CD8-positive, alpha-beta memory T cell (primary cell): ENCODE results near the gene NBPF6. TPM values are rescaled to one million over a fixed set of nuclear protein-coding genes. Genes with fewer than 3 reads are reported as not detected.
"Not testable (repeated sequence)": the region's sequence is repeated elsewhere in the genome, so short reads cannot be mapped to it uniquely, and the experiment has no call there.

Source experiments
- CTCF ChIA-PET: fragments of 350-600 bp; sonication (Branson Sonifier 250); formaldehyde crosslinking; loops from one replicate; lab custom pipeline; 2021; ENCODE audit warnings: antibody characterized with exemption; lab: Charles Lee
- POLR2A ChIA-PET: fragments of 350-600 bp; sonication (Branson Sonifier 250); formaldehyde crosslinking; loops from one replicate; lab custom pipeline; 2021; ENCODE audit warnings: antibody characterized with exemption; lab: Charles Lee
- DNase-seq, 5 donors: peaks; one replicate each; pipeline versions ENCODE4 v3.0.0 to v3.0.0-alpha.2; 2020 to 2022; ENCODE audit warnings: mixed read lengths in 1 of 5
- H3K27ac ChIP-seq: one replicate; pipeline ENCODE4 v1.7.0; 2013; ENCODE audit warnings: low read depth, mild to moderate bottlenecking, low read length, moderate library complexity
- H3K27me3 ChIP-seq: 2 replicates; pipeline ENCODE4 v1.7.0; 2013; ENCODE audit warnings: low read length, mild to moderate bottlenecking; ENCODE audit not compliant: insufficient read depth, poor library complexity, severe bottlenecking
- H3K36me3 ChIP-seq: 2 replicates; pipeline ENCODE4 v1.7.0; 2013; ENCODE audit warnings: mild to moderate bottlenecking, low read length, moderate library complexity; ENCODE audit not compliant: insufficient read depth
- H3K4me1 ChIP-seq: 2 replicates; pipeline ENCODE4 v1.7.0; 2013; ENCODE audit warnings: mild to moderate bottlenecking, low read length, moderate library complexity; ENCODE audit not compliant: insufficient read depth
- H3K4me3 ChIP-seq: 2 replicates; pipeline ENCODE4 v1.7.0; 2013; ENCODE audit warnings: mild to moderate bottlenecking, low read length
- H3K9me3 ChIP-seq: 2 replicates; pipeline ENCODE4 v1.7.0; 2013; ENCODE audit warnings: mild to moderate bottlenecking, low read length
- H3K27ac Mint-ChIP-seq, 8 donors: one replicate each; pipeline ENCODE4 v1.8.0; 2020 to 2021; ENCODE audit warnings: mixed read lengths in 8 of 8, mild to moderate bottlenecking in 6 of 8, inconsistent platforms in 3 of 8, moderate library complexity in 3 of 8
- H3K27me3 Mint-ChIP-seq, 2 donors: one replicate each; pipeline ENCODE4 v1.8.0; 2020 to 2021; ENCODE audit warnings: mixed read lengths in 2 of 2, mild to moderate bottlenecking in 1 of 2, moderate library complexity in 1 of 2
- H3K36me3 Mint-ChIP-seq, 3 donors: one replicate each; pipeline ENCODE4 v1.8.0; 2020 to 2021; ENCODE audit warnings: mixed read lengths in 3 of 3, inconsistent platforms in 1 of 3, mild to moderate bottlenecking in 1 of 3
- H3K4me1 Mint-ChIP-seq, 3 donors: one replicate each; pipeline ENCODE4 v1.8.0; 2020 to 2021; ENCODE audit warnings: mixed read lengths in 3 of 3, inconsistent platforms in 1 of 3, mild to moderate bottlenecking in 1 of 3
- H3K4me3 Mint-ChIP-seq, 7 donors: one replicate each; pipeline ENCODE4 v1.8.0; 2020 to 2021; ENCODE audit warnings: mixed read lengths in 7 of 7, mild to moderate bottlenecking in 6 of 7, moderate library complexity in 4 of 7, inconsistent platforms in 2 of 7
- H3K9me3 Mint-ChIP-seq, 5 donors: one replicate each; pipeline ENCODE4 v1.8.0; 2020 to 2022; ENCODE audit warnings: mixed read lengths in 5 of 5, mild to moderate bottlenecking in 3 of 5, moderate library complexity in 2 of 5, inconsistent platforms in 1 of 5
- polyA plus RNA-seq: library from polyadenylated mRNA; unstranded; fragments of 300-500 nt; fragmentation: Illumina TruSeq; gene quantifications from one replicate; pipeline ENCODE4 v1.2.3, GENCODE V29; 2021
- total RNA-seq, 2 experiments: library from RNA; stranded (reverse); gene quantifications; one replicate each; pipeline ENCODE4 v1.2.3, GENCODE V29; 2021

NBPF6 gene
- total and polyA plus RNA-seq, 3 experiments from 2014 or later, result not detected

GRCh38 chr1:108504447-108504846, 54.3 kb downstream of the NBPF6 start:
- Mint-ChIP-seq H3K27me3 (peaks cover 8 to 22% of the 10 kb centered on the region in 2 donors), H3K4me1 (no peaks in the 10 kb centered on the region), H3K4me3 (no peak overlapping the region), H3K36me3 (peaks cover 0 to 1% (median 0%) of the 10 kb centered on the region in 3 donors), H3K9me3 (no peaks in the 10 kb centered on the region), H3K27ac (no peak overlapping the region)
- no peak overlapping the region for H3K4me3 ChIP-seq
- no peaks in the 10 kb centered on the region for H3K9me3 ChIP-seq
- peaks cover 24% of the 10 kb centered on the region for H3K4me1 ChIP-seq
- POLR2A ChIA-PET, result interaction anchor here (0.8 kb wide), 1 partner anchor 55 kb away, joined by 5 read pairs; the partner anchor contains the start of gene EEIG2
- no peak for DNase-seq
- H3K27me3 ChIP-seq, result peaks cover 3% of the 10 kb centered on the region
- CTCF ChIA-PET, result no interaction called here
- H3K27ac ChIP-seq, result no peak overlapping the region
- no peaks in the 10 kb centered on the region for H3K36me3 ChIP-seq

- Histone ChIP-seq H3K4me1 (peaks cover 24% of the 10 kb centered on the region), H3K27me3 (peaks cover 3% of the 10 kb centered on the region), H3K4me3 (no peak overlapping the region), H3K9me3 (no peaks in the 10 kb centered on the region), H3K27ac (no peak overlapping the region), H3K36me3 (no peaks in the 10 kb centered on the region)
- peaks cover 8 to 17% of the 10 kb centered on the region in 2 donors for H3K27me3 Mint-ChIP-seq
- ChIA-PET POLR2A (interaction anchor here (0.7 kb wide), 1 partner anchor 75 kb away, joined by 3 read pairs; no protein-coding TSS in a partner anchor), CTCF (interaction anchor here (1.4 kb wide), 1 partner anchor 138 kb away, joined by 4 read pairs; no protein-coding TSS in a partner anchor)
- peak in 2 of 5 donors; percentile 20 to 38 for DNase-seq
- H3K9me3 Mint-ChIP-seq, result no peaks in the 10 kb centered on the region
- H3K36me3 Mint-ChIP-seq, result peaks cover 0 to 1% (median 0%) of the 10 kb centered on the region in 3 donors
- H3K4me3 Mint-ChIP-seq, result no peak overlapping the region
- H3K27ac Mint-ChIP-seq, result no peak overlapping the region
- H3K4me1 Mint-ChIP-seq, result no peaks in the 10 kb centered on the region
Measured at GRCh38 chr1:108505763-108506070, 55.6 kb downstream of the NBPF6 start.

GRCh38 chr1:108511764-108512163, 61.6 kb downstream of the NBPF6 start:
- no peaks in the 10 kb centered on the region for H3K4me1 ChIP-seq
- Mint-ChIP-seq H3K9me3 (no peaks in the 10 kb centered on the region), H3K4me1 (no peaks in the 10 kb centered on the region), H3K4me3 (no peak overlapping the region), H3K27ac (no peak overlapping the region), H3K27me3 (peaks cover 2 to 7% of the 10 kb centered on the region in 2 donors), H3K36me3 (no peaks in the 10 kb centered on the region)
- no peak overlapping the region for H3K4me3 ChIP-seq
- H3K27me3 ChIP-seq, result no peaks in the 10 kb centered on the region
- POLR2A ChIA-PET, result interaction anchor here (1.7 kb wide), 1 partner anchor 132 kb away, joined by 7 read pairs; no protein-coding TSS in a partner anchor
- no peaks in the 10 kb centered on the region for H3K36me3 ChIP-seq
- no peak for DNase-seq
- CTCF ChIA-PET, result interaction anchor here (1.4 to 4.2 kb wide), 6 partner anchors 49 to 387 kb away, joined by 4 to 78 read pairs (median 10); partner anchors contain the start of gene EEIG2
- no peak overlapping the region for H3K27ac ChIP-seq
- H3K9me3 ChIP-seq, result no peaks in the 10 kb centered on the region

- H3K9me3 ChIP-seq, result no peaks in the 10 kb centered on the region
- Mint-ChIP-seq H3K9me3 (no peaks in the 10 kb centered on the region), H3K36me3 (no peaks in the 10 kb centered on the region), H3K4me1 (no peaks in the 10 kb centered on the region), H3K4me3 (no peak overlapping the region), H3K27ac (no peak overlapping the region), H3K27me3 (peaks cover 2 to 7% of the 10 kb centered on the region in 2 donors)
- H3K27ac ChIP-seq, result no peak overlapping the region
- H3K4me3 ChIP-seq, result no peak overlapping the region
- H3K4me1 ChIP-seq, result no peaks in the 10 kb centered on the region
- ChIA-PET CTCF (interaction anchor here (0.8 to 4.2 kb wide), 13 partner anchors 10 to 386 kb away, joined by 3 to 78 read pairs (median 4); partner anchors contain the start of genes EEIG2 and PRPF38B), POLR2A (interaction anchor here (0.8 to 1.7 kb wide), 3 partner anchors 49 to 180 kb away, joined by 3 to 7 read pairs (median 3); no protein-coding TSS in a partner anchor)
- H3K36me3 ChIP-seq, result no peaks in the 10 kb centered on the region
- no peaks in the 10 kb centered on the region for H3K27me3 ChIP-seq
- peak in 2 of 5 donors; percentile 37 to 48 for DNase-seq
Measured at GRCh38 chr1:108512239-108513043, 62.3 kb downstream of the NBPF6 start.

- ChIA-PET POLR2A (interaction anchor here (0.8 to 1.7 kb wide), 3 partner anchors 48 to 180 kb away, joined by 3 to 7 read pairs (median 3); no protein-coding TSS in a partner anchor), CTCF (interaction anchor here (0.8 to 4.2 kb wide), 13 partner anchors 9 to 386 kb away, joined by 3 to 78 read pairs (median 4); partner anchors contain the start of genes EEIG2 and PRPF38B)
- no peaks in the 10 kb centered on the region for H3K36me3 Mint-ChIP-seq
- H3K4me1 ChIP-seq, result no peaks in the 10 kb centered on the region
- no peak for DNase-seq
- no peak overlapping the region for H3K4me3 Mint-ChIP-seq
- H3K36me3 ChIP-seq, result no peaks in the 10 kb centered on the region
- no peaks in the 10 kb centered on the region for H3K27me3 ChIP-seq
- no peak overlapping the region for H3K4me3 ChIP-seq
- no peaks in the 10 kb centered on the region for H3K4me1 Mint-ChIP-seq
- H3K9me3 Mint-ChIP-seq, result no peaks in the 10 kb centered on the region
- H3K27ac ChIP-seq, result no peak overlapping the region
- H3K27me3 Mint-ChIP-seq, result peaks cover 2 to 3% of the 10 kb centered on the region in 2 donors
- H3K27ac Mint-ChIP-seq, result no peak overlapping the region
- H3K9me3 ChIP-seq, result no peaks in the 10 kb centered on the region
Measured at GRCh38 chr1:108513044-108513415, 62.9 kb downstream of the NBPF6 start.

- H3K27me3 Mint-ChIP-seq, H3K27me3 ChIP-seq, H3K36me3 Mint-ChIP-seq, H3K4me3 Mint-ChIP-seq, H3K9me3 ChIP-seq, H3K27ac ChIP-seq, DNase-seq, H3K4me1 ChIP-seq, H3K9me3 Mint-ChIP-seq, H3K36me3 ChIP-seq, H3K4me1 Mint-ChIP-seq, H3K4me3 ChIP-seq, POLR2A ChIA-PET: not testable (repeated sequence)
- CTCF ChIA-PET, result interaction anchor here (1.0 to 1.2 kb wide), 2 partner anchors 12 to 47 kb away, joined by 3 read pairs; partner anchors contain the start of gene EEIG2
- H3K27ac Mint-ChIP-seq, result peak overlapping the region in 1 of 8 donors; percentile 1
Measured at GRCh38 chr1:108513914-108514313, 63.8 kb downstream of the NBPF6 start.

GRCh38 chr1:108517301-108517897, 67.3 kb downstream of the NBPF6 start:
- H3K9me3 Mint-ChIP-seq, H3K4me3 Mint-ChIP-seq, H3K9me3 ChIP-seq, DNase-seq, H3K4me3 ChIP-seq, H3K4me1 ChIP-seq, H3K27ac ChIP-seq, H3K27ac Mint-ChIP-seq, H3K36me3 ChIP-seq, H3K27me3 ChIP-seq, CTCF ChIA-PET, H3K4me1 Mint-ChIP-seq, H3K36me3 Mint-ChIP-seq, POLR2A ChIA-PET: not testable (repeated sequence)
- peaks cover 3 to 17% of the 10 kb centered on the region in 2 donors for H3K27me3 Mint-ChIP-seq
